Inferior parietal cortex (tissue), 1 donor: ENCODE data around the gene MAGEF1.

Experiments used
- DNase-seq: peaks from one replicate; pipeline ENCODE4 v3.0.0-alpha.2; 2016; ENCODE audit errors: extremely low spot score

The MAGEF1 gene

GRCh38 chr3:184725176-184725719 is 13.4 kb upstream of the MAGEF1 start:
- DNase-seq: no peak

GRCh38 chr3:184724699-184725098 is 12.8 kb upstream of the MAGEF1 start:
- DNase-seq: no peak

- DNase-seq: no peak
These were observed 7.8 kb upstream of the MAGEF1 start for GRCh38 chr3:184719709-184720108.

- DNase-seq: no peak
These were observed 6.6 kb upstream of the MAGEF1 start for GRCh38 chr3:184718431-184718830.

DNA sequence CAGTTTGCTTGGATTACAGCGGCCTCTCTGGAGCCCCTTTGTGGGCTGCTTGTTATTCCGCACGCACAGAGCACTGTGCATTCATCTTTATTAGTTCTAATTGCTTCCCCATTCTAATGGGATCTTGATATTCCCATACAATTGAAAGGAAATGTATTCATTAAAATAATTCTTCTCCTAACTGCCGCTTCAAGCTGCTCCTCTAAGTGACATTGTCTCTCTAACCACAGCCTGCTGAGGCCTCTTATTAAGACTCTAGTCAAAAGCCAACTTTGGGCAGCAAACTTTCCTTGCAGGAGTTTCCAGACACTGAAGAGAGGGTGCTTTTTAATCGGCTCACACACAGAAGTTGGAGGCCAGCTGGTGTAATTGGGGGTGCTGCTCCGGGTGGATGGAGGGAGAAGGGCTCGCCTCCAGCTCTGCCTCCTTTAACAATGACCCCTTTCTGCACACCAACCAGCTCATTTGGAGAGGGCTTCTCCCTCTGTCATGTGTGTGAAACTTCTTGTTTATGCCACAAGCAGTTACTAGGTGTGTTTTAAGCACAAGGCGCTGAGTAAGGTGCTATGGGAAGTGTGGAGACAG is 5.6 kb upstream of the MAGEF1 start:
- DNase-seq: no peak

DNA sequence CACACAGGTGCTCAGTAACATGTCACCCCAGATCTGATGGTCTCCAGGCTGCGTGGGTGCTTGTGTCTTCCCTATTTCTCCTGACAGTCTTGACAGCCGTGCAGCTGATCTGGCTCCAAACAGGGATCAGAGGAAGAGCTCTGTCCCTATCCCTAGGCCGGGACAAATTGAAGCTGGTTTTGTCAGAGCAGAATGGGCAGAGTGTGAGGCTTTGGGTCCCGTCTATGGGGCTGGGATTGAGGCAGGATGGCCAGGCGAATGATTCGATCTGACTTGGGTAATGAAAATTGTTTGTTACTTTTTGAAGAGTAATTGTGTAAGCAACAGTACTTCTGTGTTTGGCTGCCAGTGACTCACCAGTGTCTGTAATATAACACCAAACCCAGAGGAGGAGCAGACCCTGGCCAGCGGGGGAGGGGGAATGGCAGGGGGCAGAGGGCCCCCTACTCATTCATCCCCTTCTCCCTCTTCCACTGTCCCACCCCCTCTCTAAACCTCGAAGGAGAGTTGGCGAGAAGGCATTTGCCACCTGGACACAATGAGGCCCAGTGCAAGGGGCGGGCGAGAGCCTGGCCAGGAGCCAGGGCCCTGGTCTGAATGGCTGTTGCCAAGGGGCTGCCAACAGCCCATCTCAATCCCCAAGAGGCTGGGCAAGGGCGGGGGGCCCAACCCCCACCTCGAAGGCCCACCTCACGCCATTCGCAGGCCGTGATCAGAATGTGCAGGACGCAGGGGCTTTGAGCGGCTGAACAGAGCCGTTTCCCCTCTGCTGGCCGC is 4.9 kb upstream of the MAGEF1 start:
- DNase-seq: no peak

- no peak for DNase-seq
These were observed 4.2 kb upstream of the MAGEF1 start for GRCh38 chr3:184715943-184716621.

- no peak for DNase-seq
These were observed 1.7 kb upstream of the MAGEF1 start for GRCh38 chr3:184713521-184713920.

DNA sequence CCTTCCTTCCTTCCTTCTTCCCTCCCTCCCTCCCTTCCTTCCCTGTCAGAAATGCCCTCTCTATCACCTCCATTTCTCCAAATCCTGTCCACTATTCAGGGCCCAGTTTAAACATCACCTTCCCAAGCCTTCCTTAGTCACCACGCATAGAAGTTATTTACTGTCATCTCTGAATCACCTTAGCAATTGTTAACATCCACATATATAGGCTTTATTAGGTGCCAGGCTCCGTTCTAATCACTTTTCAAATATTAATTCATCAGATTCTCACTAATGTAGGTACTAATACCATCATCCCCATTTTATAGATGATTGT is 1.1 kb upstream of the MAGEF1 start:
- DNase-seq: no peak

DNA sequence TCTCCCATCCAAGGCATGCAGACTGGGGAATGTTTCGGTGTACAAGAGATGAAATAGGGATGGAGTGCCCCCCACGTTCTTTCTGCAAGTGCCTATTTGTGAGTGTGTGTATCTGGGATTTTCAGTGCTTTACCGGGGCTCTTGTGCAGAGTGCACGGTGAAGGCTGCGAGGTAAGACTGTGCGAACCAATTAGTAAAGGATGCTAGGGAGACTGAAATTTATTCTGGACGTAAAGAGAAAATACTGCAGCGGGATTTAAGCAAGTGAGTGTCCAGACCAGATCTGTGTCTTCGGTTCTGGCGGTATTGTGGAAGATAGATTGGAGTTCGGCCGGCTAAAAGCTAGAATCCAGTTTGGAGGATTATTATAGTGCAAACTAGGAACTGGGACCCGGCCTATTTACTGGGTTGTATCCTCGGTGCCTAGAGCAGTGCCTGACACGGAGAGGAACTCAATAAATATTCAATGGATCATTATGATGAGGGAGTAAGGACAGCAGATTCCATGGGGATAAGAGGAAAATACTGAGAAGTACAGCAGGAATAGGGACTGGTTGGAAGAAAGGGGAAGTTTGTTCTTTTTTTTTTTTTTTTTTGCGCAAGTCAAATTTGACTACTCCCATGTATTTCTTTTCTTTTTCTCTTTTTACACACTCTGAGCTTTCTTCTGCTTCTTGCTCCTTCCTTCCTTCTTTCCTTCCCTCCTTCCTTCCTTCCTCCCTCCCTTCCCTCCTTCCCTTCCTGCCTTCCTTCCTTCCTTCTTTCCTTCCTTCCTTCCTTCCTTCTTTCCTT is 580 bp upstream of the MAGEF1 start:
- DNase-seq: peak; percentile 49

DNA sequence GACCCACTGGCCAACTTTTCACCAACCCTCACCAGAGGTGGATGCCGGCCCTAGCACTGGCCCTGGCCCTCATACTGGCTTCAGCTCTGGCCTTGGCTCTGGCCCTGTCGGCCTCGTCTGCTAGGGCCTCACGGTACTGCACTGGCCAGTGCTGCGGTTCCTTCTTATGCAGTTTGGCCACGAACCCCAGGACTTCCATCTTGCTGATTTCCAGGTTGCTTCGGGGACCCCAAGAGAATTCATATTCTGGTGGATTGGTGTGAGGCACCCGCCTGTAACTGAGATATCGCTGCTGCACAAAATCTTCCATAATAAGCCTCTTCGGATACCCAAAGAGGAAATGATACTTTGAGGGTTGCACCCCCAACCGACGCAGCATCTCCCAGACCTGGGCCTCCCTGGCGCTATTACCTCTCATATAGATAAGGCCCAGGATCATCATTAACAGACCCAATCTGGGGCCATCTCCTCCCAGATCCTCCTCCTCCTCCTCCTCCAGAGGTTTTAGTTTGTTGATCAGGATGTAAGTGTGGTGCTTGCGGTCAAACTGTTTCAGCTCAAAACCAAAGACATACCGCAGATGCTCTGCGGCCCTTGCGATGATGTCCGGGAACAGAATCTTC is 883 bp downstream of the MAGEF1 start:
- DNase-seq: peak; percentile 58

DNA sequence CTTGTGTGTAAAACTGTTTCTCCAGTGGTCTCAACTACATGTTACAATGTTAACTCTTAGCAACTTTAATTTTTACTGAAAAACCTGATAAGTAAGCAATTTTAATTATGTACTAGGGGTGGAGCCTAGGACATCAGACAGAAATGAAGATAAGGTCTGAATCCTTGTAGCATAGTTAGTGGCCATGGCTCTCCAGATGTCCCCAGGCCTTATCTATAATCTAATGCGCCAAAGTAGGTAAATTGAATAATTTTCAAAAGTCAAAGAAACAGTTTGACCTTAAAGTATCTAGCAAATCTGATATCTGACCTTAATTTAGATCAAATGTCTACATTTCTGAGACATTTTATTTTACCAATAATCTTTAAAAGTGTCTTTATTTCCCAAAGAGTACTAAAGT is 8.2 kb downstream of the MAGEF1 start:
- no peak for DNase-seq

DNA sequence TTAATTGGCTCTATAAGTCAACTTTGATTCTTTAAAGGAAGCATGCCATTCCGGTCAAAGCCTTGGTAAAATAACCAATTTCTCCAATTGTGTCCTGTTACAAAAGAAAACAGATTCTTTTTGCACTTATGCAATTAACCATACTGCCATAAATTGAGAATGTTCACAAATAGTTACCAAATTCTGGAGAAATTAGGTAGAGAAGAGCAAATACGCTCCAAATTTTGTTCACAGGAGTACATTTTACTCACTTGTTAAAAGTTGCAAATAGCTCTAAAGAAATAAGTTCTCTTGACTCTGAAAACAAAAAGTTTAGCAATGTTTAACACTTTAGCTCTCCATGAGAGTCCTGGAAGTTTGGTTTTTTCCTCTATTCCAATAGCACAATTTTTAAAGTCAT is 11.1 kb downstream of the MAGEF1 start:
- DNase-seq: no peak

GRCh38 chr3:184697845-184698244 is 14.0 kb downstream of the MAGEF1 start:
- no peak for DNase-seq

GRCh38 chr3:184696697-184697096 is 15.2 kb downstream of the MAGEF1 start:
- DNase-seq: no peak

DNA sequence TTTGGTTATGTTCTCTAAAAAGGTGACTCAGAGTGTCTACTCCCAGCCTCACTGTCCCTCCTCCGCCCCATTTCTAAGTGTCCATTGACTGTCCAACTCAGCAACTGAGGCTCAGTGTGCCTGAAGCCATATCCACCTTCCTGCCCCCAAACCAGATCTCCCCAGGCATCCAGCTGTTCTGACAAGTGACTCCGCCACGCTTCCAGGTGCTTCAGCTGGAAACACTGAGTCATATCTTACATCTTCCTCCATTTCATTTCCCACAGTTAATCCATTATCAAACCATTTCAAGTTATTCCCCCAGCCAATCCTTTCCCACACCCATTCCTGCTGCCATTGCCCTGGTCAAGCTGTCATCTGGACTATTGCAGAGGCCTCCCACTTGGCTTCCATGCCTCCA is 17.1 kb downstream of the MAGEF1 start:
- DNase-seq: no peak

- no peak for DNase-seq
These were observed 17.7 kb downstream of the MAGEF1 start for GRCh38 chr3:184694133-184694665.

DNA sequence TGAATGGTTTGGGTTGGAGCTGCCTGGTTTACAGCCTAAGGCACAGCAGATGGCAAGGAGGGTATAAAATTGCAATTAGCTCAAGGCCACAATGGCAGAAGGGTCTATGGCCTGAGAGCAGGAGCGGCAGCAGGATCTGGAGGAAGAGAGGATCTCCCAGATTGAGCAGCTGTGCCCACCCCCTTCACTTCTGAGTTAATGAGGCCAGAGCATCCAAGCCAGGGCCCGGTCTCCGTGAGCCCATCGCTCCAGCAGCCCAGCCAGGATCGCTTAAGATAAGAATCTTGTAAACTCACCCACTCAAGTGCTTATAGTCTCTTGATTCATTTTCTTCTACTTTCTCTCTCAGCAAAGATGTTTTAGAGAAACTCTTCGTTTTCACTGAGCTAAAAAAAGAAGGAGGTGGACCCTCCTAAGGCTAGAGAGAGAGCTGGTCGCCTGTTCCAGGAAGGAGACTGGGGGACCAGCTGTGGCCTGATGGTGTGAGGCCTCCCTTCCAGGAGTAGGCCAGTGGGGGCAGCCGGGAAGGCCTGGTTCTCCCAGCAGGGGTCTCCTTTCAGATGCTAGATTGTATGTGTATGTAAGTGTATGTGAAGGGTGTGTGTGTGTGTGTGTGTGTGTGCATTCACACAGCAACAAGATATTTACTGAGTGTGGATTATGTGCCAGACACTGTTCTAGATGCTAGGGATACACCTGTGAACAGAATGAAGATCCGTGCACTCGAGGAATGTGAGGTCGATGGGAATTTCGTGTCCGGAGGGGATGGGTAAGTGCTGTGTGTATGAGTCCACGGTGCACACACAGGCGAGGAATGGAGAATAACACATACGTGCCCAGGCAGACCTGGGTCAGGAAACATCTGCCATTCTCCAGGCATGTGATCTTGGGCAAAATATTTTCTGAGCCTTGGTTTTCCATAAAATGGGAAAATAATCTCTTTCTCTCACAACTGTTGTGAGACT is 18.6 kb downstream of the MAGEF1 start:
- no peak for DNase-seq

- no peak for DNase-seq
These were observed 20.2 kb downstream of the MAGEF1 start for GRCh38 chr3:184691397-184692231.
